OCI-LY7 (cell line): Measurements from ENCODE around the gene PRAMEF2. TPM values are rescaled to one million over a fixed set of nuclear protein-coding genes. Genes with fewer than 3 reads are reported as not detected.
"Not testable (repeated sequence)": the region's sequence is repeated elsewhere in the genome, so short reads cannot be mapped to it uniquely, and the experiment has no call there.

Experiments
- BruUV-seq: library from RNA; stranded (reverse); fragments of 400-500 nt; replicated peaks from 2 replicates; lab custom pipeline; 2021; lab: Mats Ljungman, UMichigan
- CTCF ChIA-PET: fragments of 300-600 bp; sonication (Branson Sonifier 250); formaldehyde crosslinking; loops from one replicate; lab custom pipeline; 2022; ENCODE audit warnings: antibody characterized with exemption; ENCODE audit not compliant: unreplicated experiment; lab: Charles Lee
- POLR2A ChIA-PET: fragments of 300-600 bp; sonication (Branson Sonifier 250); formaldehyde crosslinking; loops from one replicate; lab custom pipeline; 2022; ENCODE audit warnings: antibody characterized with exemption; lab: Charles Lee
- DNase-seq: peaks from one replicate; pipeline ENCODE4 v3.0.0-alpha.2; 2015; ENCODE audit warnings: low spot score
- H2AFZ ChIP-seq: fragments of 200-600 bp; sonication (generic), shearing (Covaris generic); 2 replicates; pipeline ENCODE4 v1.6.1; 2014; ENCODE audit warnings: mild to moderate bottlenecking, antibody characterized with exemption, low read length, moderate library complexity
- H3K27ac ChIP-seq: fragments of 200-600 bp; sonication (generic); 2 replicates; pipeline ENCODE4 v1.5.1; 2014; ENCODE audit warnings: mixed run types, low read depth, mild to moderate bottlenecking, moderate library complexity, low read length, inconsistent platforms; ENCODE audit not compliant: poor library complexity, severe bottlenecking
- H3K36me3 ChIP-seq: fragments of 200-600 bp; sonication (generic); 2 replicates; pipeline ENCODE4 v1.6.1; 2014; ENCODE audit warnings: mild to moderate bottlenecking, antibody characterized with exemption, low read length, moderate library complexity, mixed read lengths; ENCODE audit not compliant: insufficient read depth
- H3K4me1 ChIP-seq: fragments of 200-600 bp; sonication (generic); 2 replicates; pipeline ENCODE4 v1.5.1; 2014; ENCODE audit warnings: mild to moderate bottlenecking, low read length; ENCODE audit not compliant: insufficient read depth, poor library complexity, severe bottlenecking
- H3K4me2 ChIP-seq: fragments of 200-600 bp; sonication (generic); 2 replicates; pipeline ENCODE4 v1.6.1; 2014; ENCODE audit warnings: mild to moderate bottlenecking, low read length
- H3K4me3 ChIP-seq: fragments of 200-600 bp; sonication (generic); 2 replicates; pipeline ENCODE4 v1.5.1; 2014; ENCODE audit warnings: mild to moderate bottlenecking, low read depth, low read length; ENCODE audit not compliant: poor library complexity, severe bottlenecking
- H3K79me2 ChIP-seq: fragments of 200-600 bp; sonication (generic); 2 replicates; pipeline ENCODE4 v1.6.1; 2016; ENCODE audit warnings: low read depth, mild to moderate bottlenecking, low read length, moderate library complexity, mixed read lengths; ENCODE audit not compliant: insufficient read depth
- H3K9me2 ChIP-seq: fragments of 200-600 bp; sonication (generic); 2 replicates; pipeline ENCODE4 v1.6.1; 2016; ENCODE audit warnings: mild to moderate bottlenecking, low read length, mixed read lengths; ENCODE audit not compliant: insufficient read depth
- H3K9me3 ChIP-seq: fragments of 200-600 bp; sonication (generic); 2 replicates; pipeline ENCODE4 v1.6.1; 2014; ENCODE audit warnings: mild to moderate bottlenecking, mixed run types, low read length, mixed read lengths
- H4K20me1 ChIP-seq: fragments of 200-600 bp; sonication (generic); 2 replicates; pipeline ENCODE4 v1.6.1; 2014; ENCODE audit warnings: mild to moderate bottlenecking, antibody characterized with exemption, low read length, moderate library complexity, mixed read lengths; ENCODE audit not compliant: insufficient read depth
- CTCF ChIP-seq: fragments of 200-600 bp; sonication (generic); conservative IDR thresholded peaks from 2 replicates; pipeline ENCODE4 v1.5.1; 2014; ENCODE audit warnings: mild to moderate bottlenecking, antibody characterized with exemption, low read length, moderate library complexity, mixed read lengths
- EZH2phosphoT487 ChIP-seq: fragments of 200-600 bp; sonication (generic); IDR thresholded peaks from 2 replicates; pipeline ENCODE4 v1.6.1; 2018; ENCODE audit warnings: low read depth, borderline replicate concordance, mild to moderate bottlenecking, mixed run types, antibody characterized with exemption, low read length, moderate library complexity, mixed read lengths
- intact Hi-C: fragments of 100-400 bp; cut with micrococcal nuclease; formaldehyde crosslinking; loops from one replicate; pipeline ENCODE4 v1.10.0; 2022; ENCODE audit not compliant: unreplicated experiment
- total RNA-seq, 2 experiments: library from RNA; depleted of rRNA in 1 of 2; stranded (reverse); fragments of >200 nt in 1 of 2; shearing (Covaris generic) in 1 of 2; gene quantifications; 2 replicates each; pipeline ENCODE4 v1.2.3, GENCODE V29; 2014 to 2022

Gene PRAMEF2
- total RNA-seq, 2 experiments from 2014 or later, result not detected

- ChIA-PET POLR2A (no interaction called here), CTCF (no interaction called here)
- TF ChIP-seq CTCF (no peak), EZH2phosphoT487 (no peak)
- Histone ChIP-seq H4K20me1 (no peaks in the 10 kb centered on the region), H3K79me2 (no peaks in the 10 kb centered on the region), H3K4me3 (no peak overlapping the region), H3K4me2 (no peak overlapping the region), H3K4me1 (no peaks in the 10 kb centered on the region), H3K9me3 (no peaks in the 10 kb centered on the region), H3K9me2 (no peaks in the 10 kb centered on the region), H2AFZ (no peak overlapping the region), H3K36me3 (no peaks in the 10 kb centered on the region), H3K27ac (no peak overlapping the region)
- no peak for DNase-seq
- intact Hi-C loops, result no loop called here
- BruUV-seq, result no TSS peak
Observed at GRCh38 chr1:12811409-12811784, 45.5 kb upstream of the PRAMEF2 start.

- H3K4me3 ChIP-seq, POLR2A ChIA-PET, DNase-seq, H3K36me3 ChIP-seq, CTCF ChIA-PET, H3K79me2 ChIP-seq, H3K4me1 ChIP-seq, H4K20me1 ChIP-seq, BruUV-seq, H2AFZ ChIP-seq, H3K9me2 ChIP-seq, intact Hi-C loops, H3K27ac ChIP-seq, H3K9me3 ChIP-seq, H3K4me2 ChIP-seq: not testable (repeated sequence)
Observed at GRCh38 chr1:12819061-12819460, 37.8 kb upstream of the PRAMEF2 start.

DNA sequence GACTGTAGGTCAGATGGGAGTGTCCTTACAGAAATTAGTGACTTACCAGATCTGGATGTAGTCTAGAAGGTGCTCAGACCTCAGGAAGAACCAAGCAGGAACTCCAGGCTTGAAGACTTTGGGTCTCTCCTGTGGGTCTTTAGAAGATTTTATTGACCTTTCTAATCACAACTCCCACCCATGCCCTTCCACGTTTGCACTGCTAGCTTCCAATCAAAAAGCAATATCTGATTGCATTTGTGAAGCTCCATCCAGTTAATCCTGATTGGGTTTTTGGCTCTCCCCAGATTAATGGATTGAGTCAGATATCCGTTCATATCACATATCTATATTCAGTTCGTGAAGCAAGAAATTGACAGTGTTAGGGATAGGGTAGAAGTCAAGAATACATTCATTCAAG lies 25.6 kb upstream of the PRAMEF2 start, which contains the start of gene PRAMEF11:
TSS of gene PRAMEF11 (minus strand) at position 101 of the 400 bp plus-strand sequence. CDS start 2,621 bp downstream, outside the sequence.
- H3K36me3 ChIP-seq, H3K9me2 ChIP-seq, H2AFZ ChIP-seq, BruUV-seq, H3K4me2 ChIP-seq, DNase-seq, H3K9me3 ChIP-seq, POLR2A ChIA-PET, H3K4me3 ChIP-seq, H3K27ac ChIP-seq, H3K4me1 ChIP-seq, CTCF ChIA-PET, H4K20me1 ChIP-seq, H3K79me2 ChIP-seq, intact Hi-C loops: not testable (repeated sequence)

GRCh38 chr1:12833251-12833650 lies 23.6 kb upstream of the PRAMEF2 start:
- H3K4me1 ChIP-seq, H3K79me2 ChIP-seq, H3K9me3 ChIP-seq, H3K36me3 ChIP-seq, H3K4me2 ChIP-seq, intact Hi-C loops, BruUV-seq, H2AFZ ChIP-seq, POLR2A ChIA-PET, H4K20me1 ChIP-seq, DNase-seq, CTCF ChIA-PET, H3K9me2 ChIP-seq, H3K27ac ChIP-seq, H3K4me3 ChIP-seq: not testable (repeated sequence)

- BruUV-seq, H3K4me1 ChIP-seq, H3K4me3 ChIP-seq, DNase-seq, H4K20me1 ChIP-seq, H3K4me2 ChIP-seq, H3K9me3 ChIP-seq, H2AFZ ChIP-seq, CTCF ChIA-PET, H3K36me3 ChIP-seq, H3K79me2 ChIP-seq, H3K9me2 ChIP-seq, intact Hi-C loops, POLR2A ChIA-PET, H3K27ac ChIP-seq: not testable (repeated sequence)
Observed at GRCh38 chr1:12848620-12849019, 8.3 kb upstream of the PRAMEF2 start, which contains the start of gene HNRNPCL1. Gene HNRNPCL1 (minus strand): TSS chr1:12848720. CDS start chr1:12848289, 431 bp downstream.
